ENCODE measurements around the gene SKIC8.

DNA sequence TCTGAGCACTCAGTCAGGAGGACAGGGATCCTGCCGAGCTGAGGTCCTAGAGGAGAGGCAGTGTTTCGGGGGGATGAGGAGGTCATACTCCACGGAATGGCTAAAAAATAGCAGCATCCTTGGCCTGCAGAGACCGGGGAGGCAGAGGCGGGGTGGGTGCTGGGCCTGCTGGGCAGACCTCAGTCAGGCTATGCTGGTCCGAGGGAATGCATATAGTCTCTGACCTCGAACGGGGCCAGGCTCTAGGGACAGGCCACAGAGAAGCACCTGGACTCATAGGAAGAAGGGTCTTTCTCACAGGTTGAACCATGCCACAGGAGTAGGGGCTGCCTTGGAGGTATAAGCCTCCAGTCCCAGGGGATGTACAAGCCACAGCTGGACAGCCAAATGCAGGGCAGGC, 14.0 kb upstream of the SKIC8 start:
- TF ChIP-seq, protein P1, sequence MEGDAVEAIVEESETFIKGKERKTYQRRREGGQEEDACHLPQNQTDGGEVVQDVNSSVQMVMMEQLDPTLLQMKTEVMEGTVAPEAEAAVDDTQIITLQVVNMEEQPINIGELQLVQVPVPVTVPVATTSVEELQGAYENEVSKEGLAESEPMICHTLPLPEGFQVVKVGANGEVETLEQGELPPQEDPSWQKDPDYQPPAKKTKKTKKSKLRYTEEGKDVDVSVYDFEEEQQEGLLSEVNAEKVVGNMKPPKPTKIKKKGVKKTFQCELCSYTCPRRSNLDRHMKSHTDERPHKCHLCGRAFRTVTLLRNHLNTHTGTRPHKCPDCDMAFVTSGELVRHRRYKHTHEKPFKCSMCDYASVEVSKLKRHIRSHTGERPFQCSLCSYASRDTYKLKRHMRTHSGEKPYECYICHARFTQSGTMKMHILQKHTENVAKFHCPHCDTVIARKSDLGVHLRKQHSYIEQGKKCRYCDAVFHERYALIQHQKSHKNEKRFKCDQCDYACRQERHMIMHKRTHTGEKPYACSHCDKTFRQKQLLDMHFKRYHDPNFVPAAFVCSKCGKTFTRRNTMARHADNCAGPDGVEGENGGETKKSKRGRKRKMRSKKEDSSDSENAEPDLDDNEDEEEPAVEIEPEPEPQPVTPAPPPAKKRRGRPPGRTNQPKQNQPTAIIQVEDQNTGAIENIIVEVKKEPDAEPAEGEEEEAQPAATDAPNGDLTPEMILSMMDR (IDR thresholded peaks at IDR 0.05): no peak
- no peak for TF ChIP-seq POLR2A (IDR thresholded peaks at IDR 0.05)
